DND-41 (cell line): Measurements from ENCODE around the gene ARID3A.

Experiments
- CTCF ChIP-seq: IDR thresholded peaks from 2 replicates; pipeline ENCODE4 v1.5.1; 2012; ENCODE audit warnings: borderline replicate concordance, low read length, moderate library complexity, mild to moderate bottlenecking; ENCODE audit not compliant: poor library complexity, severe bottlenecking; ENCODE audit errors: extremely low read depth
- EZH2 ChIP-seq: IDR thresholded peaks from 3 replicates; pipeline ENCODE4 v1.6.1; 2012; ENCODE audit warnings: borderline replicate concordance, low read depth, mild to moderate bottlenecking, moderate library complexity, low read length, inconsistent platforms; ENCODE audit not compliant: severe bottlenecking

GRCh38 chr19:912181-913079, 13.4 kb upstream of the ARID3A start:
- TF ChIP-seq CTCF (no peak), EZH2 (no peak)
